ENCODE results near the gene TERF2IP. TPM values are rescaled to one million over a fixed set of nuclear protein-coding genes. Genes with fewer than 3 reads are reported as not detected.

The TERF2IP gene
- total RNA-seq, 1 donor, result 43.6 TPM

Small RNA genes within 50 kb of the gene (small RNA-seq; reads per million reads assigned to genes)
- gene RN7SL520P, result not detected

Other genes starting within 250 kb of the TERF2IP start
- gene CFDP1, start 214.3 kb upstream of the TERF2IP start, total RNA-seq, result 38.0 and 39.7 TPM in 2 replicates
- gene TMEM170A, start 183.1 kb upstream of the TERF2IP start, total RNA-seq, result 10.6 and 19.0 TPM in 2 replicates
- under 0.01 TPM in 2 replicates for gene CHST6, start 152.3 kb upstream of the TERF2IP start, total RNA-seq
- under 0.01 TPM in 1 of 2 replicates, not detected in the other for gene CHST5, start 111.7 kb upstream of the TERF2IP start, total RNA-seq
- gene TMEM231, start 91.5 kb upstream of the TERF2IP start, total RNA-seq, result 12.1 and 13.5 TPM in 2 replicates
- gene GABARAPL2, start 81.4 kb upstream of the TERF2IP start, total RNA-seq, result 25.4 and 36.3 TPM in 2 replicates
- gene ADAT1, start 24.5 kb upstream of the TERF2IP start, total RNA-seq, result 69.9 and 83.8 TPM in 2 replicates
- gene KARS1, start 108 bp upstream of the TERF2IP start, total RNA-seq, result 139 and 157 TPM in 2 replicates
- gene CPHXL2, start 29.2 kb downstream of the TERF2IP start, total RNA-seq, result not detected in 2 replicates
- not detected in 2 replicates for gene DUXB, start 53.7 kb downstream of the TERF2IP start, total RNA-seq
- gene CPHXL, start 78.7 kb downstream of the TERF2IP start, total RNA-seq, result not detected in 2 replicates